ENCODE data around the gene SOX18.

- TF ChIP-seq EP300 (IDR thresholded peaks at IDR 0.05) (no peak), CTCF (IDR thresholded peaks at IDR 0.05) (no peak), POLR2A (IDR thresholded peaks at IDR 0.05) (no peak), POLR2AphosphoS5 (IDR thresholded peaks at IDR 0.05) (no peak)
Observed at GRCh38 chr20:64015635-64016034, 33.8 kb downstream of the SOX18 start.

Measured in gastroesophageal sphincter (tissue), 3 donors.